Spinal cord (tissue), 10 donors: Measurements from ENCODE around the gene DYNC1I1. TPM values are rescaled to one million over a fixed set of nuclear protein-coding genes. Genes with fewer than 3 reads are reported as not detected.
A peak's percentile ranks its signal among the peaks of the same experiment; 100 is the strongest.

Source experiments
- DNase-seq, 6 donors: peaks; one replicate each; pipeline versions ENCODE4 v3.0.0 to v3.0.0-alpha.2; 2013 to 2015; ENCODE audit warnings: low spot score in 6 of 6, low read depth in 4 of 6
- H3K27ac ChIP-seq: one replicate; pipeline ENCODE4 v1.5.1; 2013; ENCODE audit warnings: low read depth, low read length, control low read depth
- H3K27me3 ChIP-seq: one replicate; pipeline ENCODE4 v1.6.1; 2013; ENCODE audit warnings: low read length; ENCODE audit not compliant: control insufficient read depth, insufficient read depth
- H3K36me3 ChIP-seq: one replicate; pipeline ENCODE4 v1.6.1; 2013; ENCODE audit warnings: low read length; ENCODE audit not compliant: control insufficient read depth, insufficient read depth
- H3K4me1 ChIP-seq: one replicate; pipeline ENCODE4 v1.6.1; 2013; ENCODE audit warnings: low read length; ENCODE audit not compliant: control insufficient read depth, insufficient read depth
- H3K4me3 ChIP-seq: one replicate; pipeline ENCODE4 v1.5.1; 2013; ENCODE audit warnings: low read depth, low read length, control low read depth
- H3K9me3 ChIP-seq: one replicate; pipeline ENCODE4 v1.6.1; 2013; ENCODE audit warnings: low read length; ENCODE audit not compliant: control insufficient read depth, insufficient read depth
- WGBS: methylation state at CpG from one replicate; pipeline ENCODE4 v1.1.5; 2013; ENCODE audit warnings: missing lambda C conversion rate; ENCODE audit not compliant: insufficient coverage; 5-methylcytosine and 5-hydroxymethylcytosine counted together
- long read RNA-seq, 4 donors: transcript quantifications; one replicate each; lab custom pipeline, GENCODE V29; 2026
- polyA plus RNA-seq, 2 donors: library from polyadenylated mRNA; unstranded; fragments of 120-200 nt; gene quantifications; one replicate each; pipeline ENCODE4 v1.2.1, GENCODE V29; 2013; ENCODE audit not compliant: insufficient read length in 2 of 2
- total RNA-seq, 2 donors: library from RNA; depleted of rRNA in 1 of 2; stranded (reverse); fragments of 120-200 nt in 1 of 2; fragments of >200 nt in 1 of 2; gene quantifications; one replicate each; pipeline versions ENCODE4 v1.2.3 to v1.2.4, GENCODE V29; 2013 to 2014
- donor health status: healthy.

The DYNC1I1 gene
- total RNA-seq: 10 to 100 TPM; 34.6 to 66.8 TPM
- 10 to 100 TPM; 42.9 to 45.6 TPM for polyA plus RNA-seq
- long read RNA-seq, donor 1, transcript DYNC1I1-205 (17 exons, 2,947 nt): major isoform, 13 of 39 reads
- long read RNA-seq, donor 1, partial matches to known transcripts: 24 of 39 reads
- long read RNA-seq, donor 1, other reads (novel, unspliced or antisense): 0 of 39 reads
- long read RNA-seq, donor 2, partial matches to known transcripts: 0 of 5 reads
- long read RNA-seq, donor 2, other reads (novel, unspliced or antisense): 0 of 5 reads
- long read RNA-seq, donor 3, partial matches to known transcripts: 8 of 13 reads
- long read RNA-seq, donor 3, other reads (novel, unspliced or antisense): 0 of 13 reads
- long read RNA-seq, donor 4, partial matches to known transcripts: 10 of 10 reads
- long read RNA-seq, donor 4, other reads (novel, unspliced or antisense): 0 of 10 reads

GRCh38 chr7:95772298-95772770, at the start of gene DYNC1I1:
TSS of gene DYNC1I1 (plus strand) at chr7:95772554. CDS start at chr7:95804730, 32,176 bp downstream.
- Histone ChIP-seq H3K4me1 (peaks cover 9% of the 10 kb centered on the region), H3K9me3 (no peaks in the 10 kb centered on the region), H3K36me3 (no peaks in the 10 kb centered on the region), H3K27me3 (peaks cover 3% of the 10 kb centered on the region), H3K4me3 (peak within 1 kb of the TSS; percentile 57), H3K27ac (no peak within 1 kb of the TSS)
- under 1% methylated on average over 49 of the region's 49 CpGs for WGBS
- peak in 3 of 6 donors; percentile 26 to 88 (median 84) for DNase-seq

- DNase-seq: peak in 5 of 6 donors; percentile 17 to 86 (median 40)
- Histone ChIP-seq H3K36me3 (no peaks in the 10 kb centered on the region), H3K27ac (no peak overlapping the region), H3K27me3 (no peaks in the 10 kb centered on the region), H3K4me3 (no peak overlapping the region), H3K4me1 (no peaks in the 10 kb centered on the region), H3K9me3 (no peaks in the 10 kb centered on the region)
- no CpG with 5 or more reads among the region's 2 CpGs for WGBS
Observed at GRCh38 chr7:95723583-95724180, 48.7 kb upstream of the DYNC1I1 start.

DNA sequence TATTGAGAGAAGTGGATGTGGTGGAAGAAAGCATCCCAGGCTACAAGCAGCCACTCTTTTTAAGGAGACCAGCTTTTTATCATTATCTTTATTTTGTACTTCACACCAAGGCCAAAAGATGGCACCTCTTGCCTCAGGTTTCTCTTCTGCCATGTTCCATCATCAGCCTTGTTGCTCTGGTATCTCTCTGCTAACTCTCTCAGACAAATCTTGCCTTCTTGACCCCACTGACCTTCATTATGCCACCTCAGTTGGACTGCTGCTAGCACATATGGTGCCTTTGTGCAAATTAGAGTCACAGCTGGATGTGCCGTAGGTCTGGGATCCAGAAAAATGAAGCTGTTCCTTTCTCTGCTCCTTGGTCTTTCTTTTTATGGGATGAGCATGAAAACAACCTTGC, 47.1 kb upstream of the DYNC1I1 start:
- Histone ChIP-seq H3K27ac (no peak overlapping the region), H3K4me1 (no peaks in the 10 kb centered on the region), H3K27me3 (no peaks in the 10 kb centered on the region), H3K4me3 (no peak overlapping the region), H3K9me3 (no peaks in the 10 kb centered on the region), H3K36me3 (no peaks in the 10 kb centered on the region)
- WGBS: 46% methylated on average over 1 of the region's 1 CpG
- peak in 2 of 6 donors; percentile 36 to 44 for DNase-seq

- H3K9me3 ChIP-seq: no peaks in the 10 kb centered on the region
- H3K4me3 ChIP-seq: no peak overlapping the region
- H3K27me3 ChIP-seq: no peaks in the 10 kb centered on the region
- H3K27ac ChIP-seq: no peak overlapping the region
- no peaks in the 10 kb centered on the region for H3K4me1 ChIP-seq
- H3K36me3 ChIP-seq: no peaks in the 10 kb centered on the region
- WGBS: no CpG with 5 or more reads among the region's 4 CpGs
- DNase-seq: peak in 2 of 6 donors; percentile 1 to 44
Observed at GRCh38 chr7:95730493-95731280, 41.7 kb upstream of the DYNC1I1 start.

DNA sequence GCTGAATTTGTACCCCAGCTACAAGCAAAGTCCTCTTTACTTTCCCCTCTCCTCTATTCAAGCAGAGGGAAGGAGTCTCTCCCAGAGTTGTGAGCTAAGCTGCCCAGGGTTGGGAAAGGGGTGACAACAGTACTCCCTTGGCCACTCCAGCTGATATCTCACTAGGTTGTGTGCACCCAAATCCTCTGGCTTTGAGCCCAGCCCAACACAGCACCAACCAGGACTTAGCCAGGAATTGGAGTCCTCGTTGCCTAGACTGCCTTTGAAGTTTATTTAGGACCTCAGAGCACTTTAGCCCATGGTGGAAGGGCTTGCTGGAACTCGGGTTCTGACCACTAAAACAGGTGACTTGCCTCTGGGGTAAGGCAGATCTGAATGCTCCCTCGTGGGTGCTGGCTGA, 35.7 kb upstream of the DYNC1I1 start:
- DNase-seq: no peak
- WGBS: 62% methylated on average over 3 of the region's 3 CpGs
- no peaks in the 10 kb centered on the region for H3K9me3 ChIP-seq
- no peaks in the 10 kb centered on the region for H3K36me3 ChIP-seq
- no peaks in the 10 kb centered on the region for H3K27me3 ChIP-seq
- no peaks in the 10 kb centered on the region for H3K4me1 ChIP-seq
- no peak overlapping the region for H3K4me3 ChIP-seq
- H3K27ac ChIP-seq: no peak overlapping the region

- H3K36me3 ChIP-seq: no peaks in the 10 kb centered on the region
- H3K27me3 ChIP-seq: no peaks in the 10 kb centered on the region
- H3K4me1 ChIP-seq: no peaks in the 10 kb centered on the region
- no peaks in the 10 kb centered on the region for H3K9me3 ChIP-seq
- H3K4me3 ChIP-seq: no peak overlapping the region
- DNase-seq: no peak
- WGBS: 69% methylated on average over 3 of the region's 3 CpGs
- no peak overlapping the region for H3K27ac ChIP-seq
Observed at GRCh38 chr7:95737828-95738505, 34.4 kb upstream of the DYNC1I1 start.

- WGBS: no CpG with 5 or more reads among the region's 3 CpGs
- Histone ChIP-seq H3K4me3 (no peak overlapping the region), H3K27me3 (no peaks in the 10 kb centered on the region), H3K27ac (no peak overlapping the region), H3K4me1 (no peaks in the 10 kb centered on the region), H3K9me3 (no peaks in the 10 kb centered on the region), H3K36me3 (no peaks in the 10 kb centered on the region)
- no peak for DNase-seq
Observed at GRCh38 chr7:95749044-95749443, 23.3 kb upstream of the DYNC1I1 start.

- no peaks in the 10 kb centered on the region for H3K9me3 ChIP-seq
- DNase-seq: no peak
- H3K27ac ChIP-seq: no peak overlapping the region
- H3K27me3 ChIP-seq: no peaks in the 10 kb centered on the region
- no peak overlapping the region for H3K4me3 ChIP-seq
- H3K36me3 ChIP-seq: no peaks in the 10 kb centered on the region
- H3K4me1 ChIP-seq: no peaks in the 10 kb centered on the region
Observed at GRCh38 chr7:95749515-95749914, 22.8 kb upstream of the DYNC1I1 start.

DNA sequence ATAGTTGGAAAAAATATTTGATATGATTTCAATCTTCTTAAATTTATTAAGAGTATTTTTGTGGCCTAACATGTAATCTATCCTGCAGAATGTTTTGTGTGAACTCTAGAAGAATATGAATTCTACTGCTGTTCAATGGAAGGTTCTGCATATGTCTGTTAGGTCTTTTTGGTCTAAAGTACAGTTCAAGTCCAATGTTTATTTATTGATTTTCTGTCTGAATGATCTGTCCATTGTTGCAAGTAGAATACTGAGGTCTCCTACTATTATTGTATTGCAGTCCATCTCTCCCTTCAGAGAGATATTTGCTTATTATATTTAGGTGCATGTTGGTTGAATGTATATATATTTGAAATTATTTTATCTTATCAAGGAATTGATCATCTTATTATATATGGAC, 18.9 kb upstream of the DYNC1I1 start:
- no peak overlapping the region for H3K27ac ChIP-seq
- H3K4me1 ChIP-seq: no peaks in the 10 kb centered on the region
- H3K27me3 ChIP-seq: no peaks in the 10 kb centered on the region
- no peaks in the 10 kb centered on the region for H3K36me3 ChIP-seq
- no peak for DNase-seq
- no peak overlapping the region for H3K4me3 ChIP-seq
- H3K9me3 ChIP-seq: no peaks in the 10 kb centered on the region
